Activated T-cell treated with anti-CD3 and anti-CD28 coated beads, Interleukin-2, amount 50 U/mL, for 4 hours (primary cell): Measurements from ENCODE around the gene SMPDL3A. TPM values are rescaled to one million over a fixed set of nuclear protein-coding genes. Genes with fewer than 3 reads are reported as not detected.
"Not testable (repeated sequence)": the region's sequence is repeated elsewhere in the genome, so short reads cannot be mapped to it uniquely, and the experiment has no call there.

Experiments
- ATAC-seq, 2 donors: fragments of 200-7000 bp; cut with Tn5 transposase; one replicate each; pipeline ENCODE4 v1.10.0; 2021
- DNase-seq: peaks from one replicate; pipeline ENCODE4 v3.0.0-alpha.2; 2020
- H3K27me3 Mint-ChIP-seq: one replicate; pipeline ENCODE4 v1.8.0; 2021; ENCODE audit warnings: low read depth, mixed read lengths
- H3K36me3 Mint-ChIP-seq: one replicate; pipeline ENCODE4 v1.8.0; 2022; ENCODE audit warnings: mixed read lengths; ENCODE audit not compliant: insufficient read depth
- H3K4me1 Mint-ChIP-seq: one replicate; pipeline ENCODE4 v1.8.0; 2021; ENCODE audit warnings: low read depth, mixed read lengths
- H3K4me3 Mint-ChIP-seq: one replicate; pipeline ENCODE4 v1.8.0; 2021; ENCODE audit warnings: mild to moderate bottlenecking, moderate library complexity, mixed read lengths
- H3K9me3 Mint-ChIP-seq: one replicate; pipeline ENCODE4 v1.8.0; 2021; ENCODE audit warnings: mixed read lengths
- total RNA-seq, 3 donors: library from RNA; stranded (reverse); gene quantifications; one replicate each; pipeline ENCODE4 v1.2.1, GENCODE V29; 2021

SMPDL3A gene
- total RNA-seq = under 1 TPM in 1 of 3 donors, not detected in 2; 0.22 TPM

DNA sequence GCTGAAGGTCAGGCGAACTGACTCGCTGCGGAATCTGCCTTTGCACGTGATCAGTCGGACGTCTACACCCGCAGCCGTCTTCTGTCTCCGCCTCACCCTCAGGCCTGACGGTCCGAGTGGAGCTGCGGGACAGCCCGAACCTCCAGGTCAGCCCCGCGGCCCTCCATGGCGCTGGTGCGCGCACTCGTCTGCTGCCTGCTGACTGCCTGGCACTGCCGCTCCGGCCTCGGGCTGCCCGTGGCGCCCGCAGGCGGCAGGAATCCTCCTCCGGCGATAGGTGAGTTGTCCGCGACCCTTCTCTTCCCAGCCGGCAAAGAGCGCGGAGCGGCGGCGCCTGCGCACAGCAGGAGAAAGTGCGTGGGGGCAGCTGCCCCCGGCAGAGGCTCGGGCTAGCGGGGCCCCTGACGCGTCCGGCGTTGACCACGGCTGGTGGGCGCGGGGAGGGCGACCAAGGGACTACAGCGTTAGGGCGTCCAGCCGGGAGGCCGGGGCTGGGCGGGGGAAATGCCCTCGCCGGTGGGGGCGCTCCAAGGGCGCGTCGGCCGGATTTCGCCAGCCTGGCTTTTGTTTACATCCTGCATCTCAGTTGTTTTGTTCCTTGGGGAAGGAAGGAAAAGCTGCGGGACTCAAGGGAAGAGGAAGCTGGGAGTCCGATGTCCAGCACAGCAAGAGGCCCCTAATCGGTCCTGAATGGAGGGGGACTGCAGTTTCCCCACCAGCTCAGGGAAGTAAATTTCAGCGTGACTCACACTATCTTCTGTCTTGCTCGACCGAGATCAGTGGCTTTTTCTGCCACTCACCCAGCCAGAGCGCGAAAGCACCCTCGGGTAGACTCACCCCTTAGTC is at the start of gene SMPDL3A:
SMPDL3A (plus strand) TSS at position 77 of the 846 bp plus-strand sequence; CDS start at position 166, 89 bp downstream.
- ATAC-seq = peak; percentile 86
- H3K4me1 Mint-ChIP-seq = peaks cover 10% of the 10 kb centered on the region
- peak within 1 kb of the TSS; percentile 75 for H3K4me3 Mint-ChIP-seq
- no peaks in the 10 kb centered on the region for H3K36me3 Mint-ChIP-seq
- peaks cover 59% of the 10 kb centered on the region for H3K27me3 Mint-ChIP-seq
- no peak for DNase-seq
- H3K9me3 Mint-ChIP-seq = no peaks in the 10 kb centered on the region

- no peaks in the 10 kb centered on the region for H3K36me3 Mint-ChIP-seq
- peaks cover 1% of the 10 kb centered on the region for H3K27me3 Mint-ChIP-seq
- DNase-seq (no peak), ATAC-seq (no peak)
- no peaks in the 10 kb centered on the region for H3K9me3 Mint-ChIP-seq
- H3K4me1 Mint-ChIP-seq = no peaks in the 10 kb centered on the region
- no peak overlapping the region for H3K4me3 Mint-ChIP-seq
These were observed 49.0 kb upstream of the SMPDL3A start for GRCh38 chr6:122740091-122740490.

DNA sequence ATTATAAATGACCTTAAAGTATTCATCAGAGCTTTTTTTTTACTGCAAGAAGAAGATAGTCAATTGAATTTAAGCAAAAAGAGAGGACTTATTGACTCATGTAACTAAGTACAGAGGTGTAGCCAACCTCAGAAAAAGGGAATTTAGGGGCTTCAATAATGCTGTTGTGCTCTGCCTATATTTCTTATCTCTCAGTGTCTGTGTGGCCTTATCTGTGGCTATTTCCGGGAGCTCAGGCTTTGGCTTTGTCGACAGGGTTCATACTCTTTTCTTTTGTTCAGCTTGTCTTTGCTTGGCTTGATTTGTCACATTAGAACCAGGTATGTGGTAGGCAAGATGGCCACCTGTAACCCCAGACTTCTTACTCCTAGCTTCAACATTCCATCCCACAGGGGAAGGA is 48.1 kb upstream of the SMPDL3A start:
- DNase-seq (no peak), ATAC-seq (no peak)
- peaks cover 1% of the 10 kb centered on the region for H3K27me3 Mint-ChIP-seq
- no peak overlapping the region for H3K4me3 Mint-ChIP-seq
- no peaks in the 10 kb centered on the region for H3K36me3 Mint-ChIP-seq
- no peaks in the 10 kb centered on the region for H3K9me3 Mint-ChIP-seq
- no peaks in the 10 kb centered on the region for H3K4me1 Mint-ChIP-seq

DNA sequence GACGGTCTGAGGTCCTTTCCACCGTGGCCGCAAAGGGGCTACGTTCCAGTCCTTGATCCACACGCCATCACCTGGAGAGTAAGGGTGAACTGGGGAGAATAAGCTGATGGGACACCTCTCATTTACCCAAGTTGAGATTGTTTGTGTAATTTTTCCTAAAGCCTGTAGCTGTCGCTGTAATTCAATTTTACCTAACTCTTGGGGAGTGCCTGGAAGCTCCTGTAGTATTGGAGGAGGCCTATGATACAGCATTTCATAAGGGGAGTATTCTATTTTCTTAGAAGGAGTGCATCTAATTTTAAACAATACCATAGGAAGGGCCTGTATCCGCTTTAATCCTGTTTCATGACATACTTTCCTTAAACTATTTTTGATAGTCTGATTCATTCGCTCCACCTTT is 44.8 kb upstream of the SMPDL3A start:
- H3K9me3 Mint-ChIP-seq, H3K4me3 Mint-ChIP-seq, ATAC-seq, DNase-seq, H3K36me3 Mint-ChIP-seq, H3K27me3 Mint-ChIP-seq, H3K4me1 Mint-ChIP-seq: not testable (repeated sequence)

GRCh38 chr6:122744856-122745255 is 44.2 kb upstream of the SMPDL3A start:
- not testable (repeated sequence) for ATAC-seq, DNase-seq, H3K4me1 Mint-ChIP-seq, H3K9me3 Mint-ChIP-seq, H3K36me3 Mint-ChIP-seq, H3K4me3 Mint-ChIP-seq, H3K27me3 Mint-ChIP-seq

DNA sequence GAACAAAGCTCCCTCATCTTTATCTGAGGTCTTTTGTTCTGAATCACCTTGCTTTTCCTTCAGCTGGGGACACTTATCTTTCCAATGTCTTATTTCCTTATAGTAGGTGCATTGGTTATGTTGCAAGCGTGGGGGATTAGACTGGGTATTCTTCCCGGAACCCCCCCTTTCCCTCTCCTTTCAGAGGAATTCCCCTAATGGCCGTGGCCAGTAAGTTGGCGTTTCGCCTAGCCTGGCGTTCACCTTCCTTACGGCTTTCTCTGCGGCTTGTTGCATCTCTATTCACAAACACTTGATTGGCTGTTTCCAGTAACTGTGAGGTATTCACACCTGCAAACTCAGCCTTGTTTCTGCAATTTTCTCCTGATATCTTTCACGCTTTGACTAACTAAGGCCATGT is 42.4 kb upstream of the SMPDL3A start:
- Mint-ChIP-seq H3K4me1 (peaks cover 7% of the 10 kb centered on the region), H3K9me3 (no peaks in the 10 kb centered on the region), H3K27me3 (peaks cover 1% of the 10 kb centered on the region), H3K36me3 (no peaks in the 10 kb centered on the region), H3K4me3 (no peak overlapping the region)
- ATAC-seq = no peak
- DNase-seq = no peak

DNA sequence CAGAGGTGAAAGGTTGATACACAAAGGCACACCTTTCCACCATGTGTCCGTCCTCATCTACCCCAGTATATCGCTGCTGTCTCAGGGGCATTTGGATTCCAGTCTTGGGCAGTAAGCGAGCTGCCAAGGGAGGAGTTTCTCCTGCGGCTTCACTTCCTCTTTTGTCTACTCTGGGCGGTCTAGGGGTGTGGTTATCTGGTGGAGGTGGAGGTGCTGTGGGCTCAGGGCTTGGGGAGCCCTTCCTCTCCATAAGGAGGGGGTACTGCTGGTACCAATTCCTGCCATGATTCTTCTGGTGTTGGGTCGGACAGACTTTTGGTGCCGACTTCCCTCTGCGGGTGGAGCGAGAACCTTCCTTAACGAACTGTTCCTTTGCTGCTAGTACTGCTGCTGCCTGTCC is 41.5 kb upstream of the SMPDL3A start:
- ATAC-seq (no peak), DNase-seq (no peak)
- no peak overlapping the region for H3K4me3 Mint-ChIP-seq
- no peaks in the 10 kb centered on the region for H3K9me3 Mint-ChIP-seq
- H3K27me3 Mint-ChIP-seq = peaks cover 1% of the 10 kb centered on the region
- H3K36me3 Mint-ChIP-seq = no peaks in the 10 kb centered on the region
- H3K4me1 Mint-ChIP-seq = peaks cover 9% of the 10 kb centered on the region

- peaks cover 11% of the 10 kb centered on the region for H3K4me1 Mint-ChIP-seq
- H3K27me3 Mint-ChIP-seq, H3K4me3 Mint-ChIP-seq, DNase-seq, ATAC-seq, H3K9me3 Mint-ChIP-seq, H3K36me3 Mint-ChIP-seq: not testable (repeated sequence)
These were observed 40.1 kb upstream of the SMPDL3A start for GRCh38 chr6:122748945-122749344.

DNA sequence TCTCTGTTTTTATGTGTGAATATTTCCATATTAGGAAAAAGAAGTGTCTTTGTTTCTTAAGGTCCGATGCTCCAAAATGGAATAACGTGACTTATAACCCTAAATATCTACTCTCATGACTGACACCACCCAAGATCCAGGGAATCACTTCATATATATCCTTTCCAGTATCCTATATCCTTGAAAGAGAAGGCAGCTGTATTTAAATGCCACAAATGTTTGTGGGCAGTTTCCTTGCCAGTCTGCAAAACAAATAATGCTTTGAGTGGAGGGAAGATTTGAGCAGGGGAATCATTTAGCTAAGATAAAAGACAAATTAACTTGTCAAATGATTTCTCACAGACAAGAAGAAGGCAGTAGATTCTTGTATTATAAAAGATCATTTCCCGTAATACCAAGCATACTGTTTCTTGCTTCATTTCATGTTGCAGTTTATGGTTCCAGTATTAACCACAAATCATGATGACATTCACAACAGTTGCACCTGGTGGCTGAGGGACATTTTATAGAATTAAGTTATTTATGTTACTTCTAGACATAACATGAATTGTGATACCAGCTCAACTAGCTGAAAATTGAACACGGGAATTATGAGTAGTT is 39.5 kb upstream of the SMPDL3A start:
- H3K9me3 Mint-ChIP-seq = no peaks in the 10 kb centered on the region
- H3K4me3 Mint-ChIP-seq = no peak overlapping the region
- no peak for DNase-seq
- ATAC-seq = no peak
- peaks cover 11% of the 10 kb centered on the region for H3K4me1 Mint-ChIP-seq
- H3K36me3 Mint-ChIP-seq = no peaks in the 10 kb centered on the region
- no peaks in the 10 kb centered on the region for H3K27me3 Mint-ChIP-seq

- Mint-ChIP-seq H3K4me3 (peak overlapping the region; percentile 24), H3K9me3 (no peaks in the 10 kb centered on the region), H3K4me1 (peaks cover 11% of the 10 kb centered on the region), H3K27me3 (no peaks in the 10 kb centered on the region), H3K36me3 (no peaks in the 10 kb centered on the region)
- DNase-seq (no peak), ATAC-seq (peak; percentile 51 to 62)
These were observed 37.7 kb upstream of the SMPDL3A start for GRCh38 chr6:122751326-122751725.

DNA sequence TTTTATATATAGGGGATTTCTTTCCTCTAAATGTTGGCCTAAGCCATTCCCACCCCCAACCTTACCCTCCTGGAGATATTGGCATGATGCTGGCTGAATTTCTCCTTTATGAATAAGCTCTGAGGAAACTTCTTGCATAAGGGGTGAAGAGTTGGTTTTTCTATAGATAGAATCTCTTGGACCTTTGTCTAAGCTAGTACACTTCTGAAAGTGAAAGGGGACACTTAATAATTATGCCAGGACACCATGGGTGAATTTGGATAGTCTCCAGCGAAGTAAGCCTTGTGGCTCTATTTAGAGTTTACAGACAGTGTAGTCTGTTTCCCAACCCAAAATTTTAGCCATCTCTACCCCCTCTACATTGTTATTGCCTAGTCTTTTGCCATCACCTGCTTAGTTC is 36.6 kb upstream of the SMPDL3A start:
- H3K9me3 Mint-ChIP-seq = no peaks in the 10 kb centered on the region
- ATAC-seq (no peak), DNase-seq (no peak)
- H3K27me3 Mint-ChIP-seq = no peaks in the 10 kb centered on the region
- no peak overlapping the region for H3K4me3 Mint-ChIP-seq
- H3K36me3 Mint-ChIP-seq = no peaks in the 10 kb centered on the region
- peaks cover 11% of the 10 kb centered on the region for H3K4me1 Mint-ChIP-seq

- DNase-seq = no peak
- Mint-ChIP-seq H3K9me3 (no peaks in the 10 kb centered on the region), H3K27me3 (no peaks in the 10 kb centered on the region), H3K4me3 (no peak overlapping the region), H3K36me3 (no peaks in the 10 kb centered on the region), H3K4me1 (peaks cover 11% of the 10 kb centered on the region)
- no peak for ATAC-seq
These were observed 35.9 kb upstream of the SMPDL3A start for GRCh38 chr6:122753000-122753687.

DNA sequence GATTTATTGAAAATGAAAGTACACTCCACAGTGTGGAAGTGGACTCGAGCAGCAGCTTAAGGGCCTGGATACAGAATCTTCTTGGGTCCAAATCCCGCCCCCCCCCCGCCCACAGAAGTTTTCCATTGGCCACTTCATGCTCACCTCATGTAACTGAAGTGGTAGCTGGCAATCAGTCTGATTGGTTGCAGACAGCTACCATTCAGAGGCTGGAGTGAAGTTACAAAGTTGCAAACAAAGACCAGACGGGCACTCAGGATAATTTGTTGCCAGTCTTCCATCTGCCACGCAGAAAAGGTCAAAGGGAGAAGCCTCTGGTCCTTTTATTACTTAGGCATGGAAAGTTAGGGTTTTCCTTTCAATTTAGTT is 35.4 kb upstream of the SMPDL3A start:
- Mint-ChIP-seq H3K27me3 (no peaks in the 10 kb centered on the region), H3K36me3 (no peaks in the 10 kb centered on the region), H3K4me1 (peaks cover 11% of the 10 kb centered on the region), H3K9me3 (no peaks in the 10 kb centered on the region), H3K4me3 (no peak overlapping the region)
- DNase-seq = no peak
- no peak for ATAC-seq

GRCh38 chr6:122754191-122754731 is 34.8 kb upstream of the SMPDL3A start:
- DNase-seq (no peak), ATAC-seq (no peak)
- H3K27me3 Mint-ChIP-seq = no peaks in the 10 kb centered on the region
- H3K4me3 Mint-ChIP-seq = no peak overlapping the region
- H3K4me1 Mint-ChIP-seq = peaks cover 11% of the 10 kb centered on the region
- no peaks in the 10 kb centered on the region for H3K9me3 Mint-ChIP-seq
- H3K36me3 Mint-ChIP-seq = no peaks in the 10 kb centered on the region
